ENCODE results near the gene POLE4.

- TF ChIP-seq CTCF (conservative IDR thresholded peaks at IDR 0.05 in 1 of 2, IDR thresholded peaks at IDR 0.05 in 1 of 2; ENCODE audit: extremely low read depth in 1 of 2, insufficient read depth in 1 of 2, low read depth in 1 of 2, low read length in 2 of 2) = no peak
- TF ChIP-seq EZH2 (IDR thresholded peaks at IDR 0.05; ENCODE audit: borderline replicate concordance, low read length) = no peak
Observed at GRCh38 chr2:75002007-75002406, 43.6 kb downstream of the POLE4 start.

Measured in mammary epithelial cell (primary cell).